Activated effector memory CD4-positive, alpha-beta T cell treated with Interleukin-2 at 50 U/mL for 16 hours (primary cell): Measurements from ENCODE around the gene DGCR8.
"Not testable (repeated sequence)": the region's sequence is repeated elsewhere in the genome, so short reads cannot be mapped to it uniquely, and the experiment has no call there.

Source experiments
- DNase-seq: peaks from one replicate; pipeline ENCODE4 v3.0.0-alpha.2; 2020

DGCR8 gene

DNA sequence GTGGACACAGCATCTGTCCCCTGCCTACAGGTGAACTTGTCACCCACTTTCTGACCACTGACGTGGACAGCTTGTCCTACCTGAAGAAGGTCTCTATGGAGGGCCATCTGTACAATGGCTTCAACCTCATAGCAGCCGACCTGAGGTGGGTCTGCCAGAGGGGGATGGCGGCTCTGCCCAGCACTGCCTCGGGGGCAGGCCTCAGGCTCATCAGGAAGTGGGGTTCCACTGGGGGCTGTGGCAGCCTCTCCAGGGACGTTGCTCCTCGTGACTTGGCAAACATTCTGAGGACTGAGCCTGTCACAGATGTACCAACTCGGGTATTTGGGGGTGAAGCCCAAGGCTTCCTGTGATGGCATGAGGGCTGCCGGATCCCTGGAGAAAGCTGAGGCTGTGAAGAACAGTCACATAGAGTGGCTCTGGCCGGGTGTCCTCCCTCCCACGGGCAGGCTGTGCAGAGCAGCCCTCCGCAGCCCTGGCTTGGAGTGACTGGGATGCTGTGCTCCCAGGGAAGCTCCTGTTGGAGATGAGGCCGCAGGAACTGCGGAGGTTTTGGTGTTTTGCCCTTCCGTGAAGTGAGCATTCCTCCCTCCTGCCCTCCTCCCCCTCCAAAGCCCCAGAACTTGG lies 26.5 kb upstream of the DGCR8 start:
- no peak for DNase-seq

DNA sequence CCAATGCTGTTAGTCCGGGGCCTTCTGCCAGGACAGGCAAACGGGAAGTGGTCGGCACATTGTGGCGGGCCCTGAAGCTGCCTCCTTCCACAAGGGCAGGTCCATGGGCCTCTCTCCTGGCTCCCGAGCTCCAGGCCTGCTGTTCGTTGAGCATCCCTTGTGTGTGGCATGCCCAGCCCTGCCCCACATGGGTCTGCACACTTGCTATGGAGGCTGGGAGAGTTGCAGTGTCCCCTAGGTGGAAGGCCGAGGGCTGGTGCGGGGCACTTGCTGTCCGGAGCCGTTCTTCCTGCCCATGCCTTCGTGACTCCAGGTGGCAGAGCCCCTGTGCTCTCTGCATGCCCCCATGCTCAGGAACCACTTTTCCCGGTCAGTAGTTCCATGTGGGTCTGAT lies 26.0 kb upstream of the DGCR8 start:
- no peak for DNase-seq

GRCh38 chr22:20054485-20054884 lies 25.6 kb upstream of the DGCR8 start:
- DNase-seq, result no peak

DNA sequence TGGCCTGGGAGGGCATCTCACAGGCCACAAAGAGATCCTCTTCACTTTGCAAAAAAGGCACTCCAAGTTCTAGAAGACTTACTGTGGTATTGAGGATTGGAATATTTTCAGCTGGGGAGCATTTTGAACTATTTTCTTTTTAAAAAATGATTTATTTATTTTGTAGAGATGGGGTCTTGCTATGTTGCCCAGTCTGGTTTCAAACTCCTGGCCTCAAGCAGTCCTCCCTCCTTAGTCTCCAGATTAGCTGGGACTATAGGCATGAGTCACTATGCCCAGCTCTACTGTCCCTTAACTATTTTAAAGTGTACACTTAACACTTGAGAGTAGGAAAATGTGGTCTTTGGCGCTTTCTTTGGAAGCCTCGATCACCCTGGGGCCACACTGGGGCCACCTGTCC lies 24.9 kb upstream of the DGCR8 start:
- DNase-seq, result no peak

DNA sequence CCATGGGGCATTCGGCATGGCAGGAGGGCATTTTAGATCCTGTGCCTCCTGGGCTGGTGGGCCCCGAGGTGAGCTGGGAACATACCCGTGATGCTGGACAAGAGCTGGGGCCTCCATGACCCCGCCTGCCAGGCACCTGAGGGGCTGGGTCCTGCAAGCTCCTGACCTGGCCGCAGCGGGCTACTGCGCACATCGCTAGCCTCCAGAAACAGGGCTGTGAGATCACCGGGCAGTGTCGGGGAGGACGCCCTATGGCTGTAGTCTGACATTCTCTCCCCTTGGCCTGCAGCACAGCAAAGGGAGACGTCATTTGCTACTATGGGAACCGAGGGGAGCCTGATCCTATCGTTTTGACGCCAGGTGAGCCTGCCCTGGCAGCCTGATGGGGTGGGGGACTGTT lies 24.4 kb upstream of the DGCR8 start:
- DNase-seq, result no peak

DNA sequence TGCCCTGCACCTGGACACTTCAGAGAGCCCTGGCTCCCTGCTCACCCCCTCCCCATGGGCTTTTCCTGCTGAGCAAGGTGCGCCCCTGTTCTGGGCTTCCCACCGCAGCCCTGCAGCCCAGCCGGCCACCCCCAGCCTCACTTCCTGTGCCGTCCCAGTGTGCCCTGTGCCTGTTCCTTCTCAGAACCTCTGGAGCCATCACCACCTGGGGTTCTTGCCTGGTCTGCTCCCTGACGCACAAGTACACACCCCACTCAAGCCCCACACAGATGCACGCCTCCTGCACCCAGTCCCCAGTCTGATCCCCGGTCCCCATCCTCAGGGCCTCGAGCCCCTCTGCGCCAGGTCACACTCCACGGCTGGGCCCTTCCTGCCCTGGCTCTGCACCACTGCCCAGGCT lies 23.9 kb upstream of the DGCR8 start:
- DNase-seq, result no peak

- no peak for DNase-seq
Measured at GRCh38 chr22:20056696-20057386, 23.2 kb upstream of the DGCR8 start.

- no peak for DNase-seq
Measured at GRCh38 chr22:20057596-20058268, 22.3 kb upstream of the DGCR8 start.

DNA sequence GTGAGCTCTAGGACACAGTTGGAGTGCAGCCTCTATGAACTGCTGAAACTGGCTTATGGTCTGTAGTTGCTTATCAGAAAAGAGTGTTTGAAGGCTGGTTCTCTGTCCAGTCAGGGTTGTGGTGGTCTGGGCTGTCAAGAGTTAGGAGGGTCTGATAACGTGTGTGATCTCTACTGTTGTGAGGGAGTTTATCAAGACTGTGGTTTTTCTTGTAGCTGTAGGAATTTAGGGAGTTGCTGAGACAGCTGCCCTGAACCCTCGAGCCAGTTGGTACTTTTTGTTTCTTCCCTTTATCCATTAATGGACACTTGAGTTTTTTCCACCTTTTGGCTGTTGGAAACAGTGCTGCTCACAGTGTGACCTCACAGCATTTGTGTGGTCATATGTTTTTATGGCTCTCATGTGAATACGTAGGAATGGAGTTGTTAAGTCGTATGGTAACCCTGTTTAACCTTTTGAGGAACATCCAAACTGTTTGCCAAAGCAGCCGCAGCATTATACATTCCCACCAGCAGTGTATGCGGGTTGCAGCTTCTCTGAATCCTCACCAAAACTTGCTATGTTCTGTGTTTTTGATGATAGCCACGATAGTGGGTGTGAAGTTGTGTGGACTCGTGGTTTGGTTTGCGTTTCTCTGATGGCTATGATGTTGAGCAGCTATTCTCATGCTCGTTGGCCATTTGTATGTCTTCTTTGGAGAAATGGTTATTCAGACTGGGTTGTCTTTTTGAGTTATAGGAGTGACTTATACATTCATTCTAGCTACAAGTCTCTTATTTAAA lies 20.9 kb upstream of the DGCR8 start:
- DNase-seq, result no peak

DNA sequence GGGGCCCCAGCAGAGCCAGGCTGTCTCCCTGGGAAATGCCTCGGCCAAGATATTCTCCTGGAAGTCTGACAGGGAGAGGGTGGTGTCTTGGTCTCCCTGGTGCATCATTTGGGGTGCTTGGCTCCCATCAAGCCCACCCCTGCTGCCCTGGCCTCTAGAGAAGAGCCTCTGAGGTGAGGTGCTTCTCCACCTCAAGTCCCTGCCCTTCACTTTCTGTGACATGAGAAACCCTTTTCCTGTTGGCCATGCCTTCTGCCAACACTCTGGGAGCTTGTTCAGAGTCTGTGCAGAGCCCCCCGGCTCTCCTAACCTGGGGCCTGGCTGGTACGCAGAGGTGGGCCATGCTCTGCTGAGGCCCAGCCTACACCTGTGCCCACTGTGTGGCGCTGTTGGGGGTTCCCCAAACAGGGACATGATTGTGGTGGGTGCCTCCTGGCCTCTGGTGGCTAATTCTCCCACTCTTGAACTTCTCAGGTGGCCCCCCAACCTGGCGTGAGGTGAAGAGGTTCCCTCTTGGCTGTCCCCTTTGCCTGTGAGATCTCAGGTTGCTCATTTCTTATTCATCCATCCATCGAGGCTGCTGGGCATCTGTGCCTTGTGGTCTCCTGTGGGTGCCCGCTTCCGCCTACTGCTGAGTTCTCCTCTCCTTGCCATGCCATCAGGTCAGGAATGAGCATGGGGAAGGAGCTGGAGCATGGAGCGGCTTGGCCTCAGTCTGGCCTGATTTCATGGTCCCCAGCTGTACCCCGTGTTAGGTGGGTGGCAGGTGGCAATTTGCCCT lies 19.2 kb upstream of the DGCR8 start:
- no peak for DNase-seq

DNA sequence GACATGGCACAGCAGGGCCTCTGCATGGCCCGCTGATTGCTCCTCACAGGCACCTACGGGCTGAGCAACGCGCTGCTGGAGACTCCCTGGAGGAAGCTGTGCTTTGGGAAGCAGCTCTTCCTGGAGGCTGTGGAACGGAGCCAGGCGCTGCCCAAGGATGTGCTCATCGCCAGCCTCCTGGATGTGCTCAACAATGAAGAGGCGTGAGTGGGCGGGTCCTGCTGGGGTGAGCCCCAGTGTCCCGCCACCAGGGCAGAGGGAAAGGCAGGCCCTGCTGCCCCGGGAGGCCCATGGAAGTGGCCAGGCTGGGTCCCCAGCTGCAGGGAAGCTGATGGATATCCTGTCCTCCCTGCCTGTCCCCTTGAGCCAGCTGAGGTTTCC lies 18.6 kb upstream of the DGCR8 start:
- DNase-seq, result no peak

DNA sequence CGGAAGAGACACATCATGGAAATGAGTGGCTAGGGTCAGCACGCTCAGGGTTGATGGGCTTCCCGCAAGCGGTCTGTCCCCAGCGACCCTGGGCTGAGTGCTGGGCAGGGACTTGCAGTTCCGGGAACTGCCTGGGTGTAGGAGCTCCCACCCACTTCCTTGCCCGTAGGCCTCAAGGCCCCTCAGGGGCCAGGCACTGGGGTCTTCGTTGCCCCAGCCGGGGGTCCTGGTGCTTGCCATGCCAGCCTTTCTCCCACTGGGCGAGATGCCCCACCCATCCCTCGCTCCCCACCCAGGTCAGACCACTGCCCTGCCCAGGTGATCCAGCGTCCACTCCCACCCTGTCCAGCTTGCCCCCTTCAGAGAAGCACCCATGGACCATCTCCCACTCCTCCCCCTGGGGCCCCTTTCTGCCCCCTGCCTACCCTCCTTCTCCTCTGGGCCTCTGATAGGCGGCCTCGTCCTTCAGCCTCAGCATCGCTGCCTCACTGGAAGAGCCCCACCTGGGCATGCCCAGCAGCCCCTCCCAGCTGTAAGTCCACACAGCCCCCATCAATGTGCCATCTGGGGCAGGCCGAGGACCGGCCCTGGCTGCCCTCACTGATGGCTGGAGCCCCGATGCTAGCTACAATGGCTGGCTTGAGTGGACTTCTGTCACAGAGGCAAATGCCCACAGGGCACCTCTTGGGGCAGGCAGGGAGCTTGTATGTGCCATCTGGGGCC lies 17.8 kb upstream of the DGCR8 start:
- DNase-seq, result no peak

DNA sequence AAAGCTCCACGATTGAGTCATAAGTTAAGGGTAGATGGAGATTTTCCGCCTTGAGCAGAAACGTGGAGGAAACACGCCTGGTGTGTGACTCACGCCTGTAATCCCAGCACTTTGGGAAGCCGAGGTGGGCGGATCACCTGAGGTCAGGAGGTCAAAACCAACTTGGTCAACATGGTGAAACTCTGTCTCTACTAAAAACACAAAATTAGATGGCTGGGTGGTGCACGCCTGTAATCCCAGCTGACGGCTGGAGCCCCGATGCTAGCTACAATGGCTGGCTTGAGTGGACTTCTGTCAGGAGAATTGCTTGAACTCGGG lies 17.3 kb upstream of the DGCR8 start:
- DNase-seq, result no peak

- DNase-seq, result no peak
Measured at GRCh38 chr22:20063271-20064139, 16.5 kb upstream of the DGCR8 start.

DNA sequence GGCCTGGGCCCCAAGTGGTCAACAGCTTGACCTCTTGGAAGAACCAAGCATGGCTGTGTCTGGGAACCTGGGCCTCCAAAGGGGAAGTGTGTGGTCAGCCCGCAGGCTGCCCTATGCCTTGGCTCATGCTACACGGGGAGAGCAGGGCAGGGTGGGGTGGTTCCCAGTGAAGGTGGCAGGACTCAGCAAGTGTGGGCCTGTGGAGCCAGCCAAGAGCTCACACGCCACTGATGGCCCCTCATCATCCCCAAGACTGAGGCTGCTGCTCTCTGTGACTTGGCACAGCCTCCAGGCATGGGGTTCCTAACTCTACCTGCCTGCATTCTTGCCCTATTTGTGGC lies 15.9 kb upstream of the DGCR8 start:
- DNase-seq, result no peak

DNA sequence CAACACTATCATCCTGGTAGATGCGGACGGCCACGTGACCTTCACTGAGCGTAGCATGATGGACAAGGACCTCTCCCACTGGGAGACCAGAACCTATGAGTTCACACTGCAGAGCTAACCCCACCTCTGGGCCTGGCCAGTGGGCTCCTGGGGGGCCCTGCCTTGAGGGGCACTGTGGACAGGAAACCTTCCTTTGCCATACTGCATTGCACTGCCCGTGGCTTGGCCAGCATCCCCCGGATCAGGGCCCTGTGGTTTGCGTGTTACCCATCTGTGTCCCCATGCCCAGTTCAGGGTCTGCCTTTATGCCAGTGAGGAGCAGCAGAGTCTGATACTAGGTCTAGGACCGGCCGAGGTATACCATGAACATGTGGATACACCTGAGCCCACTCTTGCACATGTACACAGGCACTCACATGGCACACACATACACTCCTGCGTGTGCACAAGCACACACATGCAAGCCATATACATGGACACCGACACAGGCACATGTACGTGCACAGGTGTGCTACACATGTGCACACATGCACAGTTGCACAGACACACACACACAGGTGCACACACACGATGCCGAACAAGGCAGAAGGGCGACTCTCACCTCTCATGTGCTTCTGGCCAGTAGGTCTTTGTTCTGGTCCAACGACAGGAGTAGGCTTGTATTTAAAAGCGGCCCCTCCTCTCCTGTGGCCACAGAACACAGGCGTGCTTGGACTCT lies 15.3 kb upstream of the DGCR8 start:
- no peak for DNase-seq

DNA sequence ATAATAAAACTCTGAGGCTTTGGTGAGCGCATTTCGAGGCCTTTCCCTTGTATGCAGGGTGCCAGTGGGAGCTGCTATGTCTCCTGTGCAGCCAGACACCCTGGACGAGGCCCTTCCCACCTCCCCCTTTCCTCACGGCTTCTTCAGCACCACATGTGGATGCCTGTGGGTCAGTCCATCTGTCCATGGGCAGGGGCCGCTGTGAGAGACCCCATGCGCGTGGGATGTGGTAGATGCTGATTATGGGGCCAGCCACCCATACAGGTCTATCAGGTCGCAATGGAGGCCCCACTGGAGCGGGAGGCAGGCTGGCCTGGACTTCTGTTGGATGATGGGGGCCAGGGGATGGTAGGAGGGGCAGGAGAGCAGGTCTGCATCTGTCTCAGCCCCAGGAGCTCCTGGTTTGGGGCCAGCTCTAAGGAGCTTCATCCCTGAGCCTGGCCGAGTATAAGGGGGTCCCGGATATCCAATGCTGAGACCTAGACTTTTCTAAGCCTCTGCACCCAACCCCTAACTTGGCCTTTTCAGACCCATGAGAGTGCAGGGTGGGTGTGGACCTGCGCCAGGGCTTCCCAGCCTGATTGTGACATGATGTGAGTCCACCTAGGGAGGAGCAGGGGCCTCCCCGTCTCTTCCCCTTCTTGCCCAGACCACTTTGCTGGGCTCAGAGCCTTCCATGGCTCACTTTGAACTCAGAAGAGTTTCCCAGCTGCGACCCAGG lies 14.0 kb upstream of the DGCR8 start:
- DNase-seq, result no peak

GRCh38 chr22:20066617-20067383 lies 13.2 kb upstream of the DGCR8 start:
- no peak for DNase-seq

GRCh38 chr22:20067384-20067682 lies 12.7 kb upstream of the DGCR8 start:
- not testable (repeated sequence) for DNase-seq

DNA sequence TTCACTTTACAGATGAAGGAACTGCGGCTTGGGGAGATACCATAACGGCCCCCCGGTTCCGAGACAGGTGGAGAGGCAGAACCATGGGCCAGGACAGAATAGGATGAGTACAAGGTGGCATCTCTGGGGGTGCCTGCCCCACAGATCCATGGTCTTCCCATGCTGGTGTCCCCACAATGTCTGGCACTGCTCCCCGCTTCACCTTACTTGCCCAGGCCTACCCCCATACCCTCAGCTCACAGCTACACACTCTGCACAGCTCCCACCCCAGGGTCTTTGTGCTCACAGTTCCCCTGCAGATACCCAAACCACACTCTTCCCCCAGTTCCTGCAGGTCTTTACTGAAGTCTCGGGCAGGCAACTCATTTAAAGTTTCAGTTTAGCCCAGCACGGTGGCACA lies 11.4 kb upstream of the DGCR8 start:
- no peak for DNase-seq
